ENCODE results near the gene FOXN3. TPM values are rescaled to one million over a fixed set of nuclear protein-coding genes. Genes with fewer than 3 reads are reported as not detected.

The FOXN3 gene
- polyA plus RNA-seq, 1 of the 3 experiments (the other 2 are of a cell fraction): 9.8 TPM

- Histone ChIP-seq H3K9me3 (no peaks in the 10 kb centered on the region), H3K27ac (ENCODE audit: low read depth in 2 of 2, low read length in 1 of 2) (no peak overlapping the region), H3K79me2 (ENCODE audit: insufficient read depth) (no peaks in the 10 kb centered on the region), H3K9ac (no peak overlapping the region), H2AFZ (ENCODE audit: low read depth) (no peak overlapping the region), H3K9me2 (no peaks in the 10 kb centered on the region), H3K4me3 (ENCODE audit: low read depth in 2 of 2, low read length in 1 of 2) (no peak overlapping the region), H3K36me3 (replicated peaks in 1 of 2; ENCODE audit: control insufficient read depth in 1 of 2, insufficient read depth in 2 of 2, low read length in 1 of 2) (peaks cover 0 to under 1% of the 10 kb centered on the region in 2 experiments), H3F3A (replicated peaks; ENCODE audit: insufficient read depth) (no peaks in the 10 kb centered on the region), H4K20me1 (ENCODE audit: insufficient read depth) (no peaks in the 10 kb centered on the region), H3K4me2 (no peak overlapping the region), H3K27me3 (ENCODE audit: insufficient read depth) (no peaks in the 10 kb centered on the region), H3K4me1 (ENCODE audit: control insufficient read depth in 1 of 2, insufficient read depth in 2 of 2, low read depth in 1 of 2, low read length in 1 of 2) (peaks cover 0 to 6% of the 10 kb centered on the region in 2 experiments; a peak in 2 of 4 replicates)
- no peak for DNase-seq
- ChIA-PET CTCF (interaction anchor here (1.4 kb wide), 1 partner anchor 9 kb away, joined by 3 read pairs; no protein-coding TSS in a partner anchor), POLR2A (no interaction called here)
- no peak for TF ChIP-seq TCF12 (IDR thresholded peaks at IDR 0.05)
- WGBS (ENCODE audit: low lambda C conversion rate): 82% methylated on average over 1 of the region's 1 CpG
These were observed 222.7 kb downstream of the FOXN3 start for GRCh38 chr14:89194376-89194775.

DNA sequence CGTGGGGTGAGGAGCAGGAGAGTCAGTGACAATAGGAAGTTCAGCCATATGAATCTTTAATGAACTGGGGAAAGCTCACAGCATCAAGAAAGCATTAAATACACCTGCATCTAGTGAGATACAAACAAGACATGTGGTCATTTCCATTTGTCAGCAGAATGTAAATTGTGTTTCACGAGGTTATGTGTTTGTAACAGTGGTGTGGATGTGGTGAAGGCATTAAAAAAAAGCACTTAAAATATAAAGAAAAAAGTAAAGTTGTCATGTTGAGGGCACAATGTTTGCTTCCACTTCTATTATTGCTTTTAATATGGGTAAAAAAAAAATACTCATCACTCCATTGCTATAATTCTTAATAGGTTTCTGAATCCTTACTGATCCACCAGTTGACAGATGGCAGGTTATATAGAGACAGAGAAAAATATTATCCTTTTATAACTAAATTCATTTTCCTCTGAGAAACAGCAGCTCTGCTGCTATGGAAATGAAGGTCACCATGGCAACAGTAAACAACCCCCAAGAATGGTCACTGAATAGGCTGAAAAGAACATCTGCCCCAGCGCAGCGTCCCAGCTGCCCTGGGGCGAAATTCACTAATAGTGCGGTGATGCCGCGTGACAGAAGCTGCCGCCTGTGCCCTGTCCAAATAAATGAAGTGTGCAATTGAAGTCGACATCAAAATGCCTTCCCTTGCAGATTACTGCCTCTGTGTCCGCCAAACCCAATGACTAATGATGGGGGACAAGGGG is 226.1 kb downstream of the FOXN3 start:
- CTCF ChIA-PET: interaction anchor here (1.0 to 1.1 kb wide), 2 partner anchors 12 to 22 kb away, joined by 3 to 4 read pairs; no protein-coding TSS in a partner anchor
- Histone ChIP-seq H3K27me3 (ENCODE audit: insufficient read depth) (no peaks in the 10 kb centered on the region), H3K9me2 (no peaks in the 10 kb centered on the region), H4K20me1 (ENCODE audit: insufficient read depth) (no peaks in the 10 kb centered on the region), H3K4me2 (no peak overlapping the region), H3K4me1 (ENCODE audit: control insufficient read depth in 1 of 2, insufficient read depth in 2 of 2, low read depth in 1 of 2, low read length in 1 of 2) (peaks cover 0 to 26% of the 10 kb centered on the region in 2 experiments; a peak in 2 of 4 replicates), H3K4me3 (ENCODE audit: low read depth in 2 of 2, low read length in 1 of 2) (no peak overlapping the region; a peak in 1 of 4 replicates), H3K27ac (ENCODE audit: low read depth in 2 of 2, low read length in 1 of 2) (peak overlapping the region in 1 of 2 experiments; percentile 90; a peak in 2 of 4 replicates), H3K79me2 (ENCODE audit: insufficient read depth) (no peaks in the 10 kb centered on the region), H3K9me3 (no peaks in the 10 kb centered on the region), H3F3A (replicated peaks; ENCODE audit: insufficient read depth) (no peaks in the 10 kb centered on the region), H3K9ac (no peak overlapping the region), H3K36me3 (replicated peaks in 1 of 2; ENCODE audit: control insufficient read depth in 1 of 2, insufficient read depth in 2 of 2, low read length in 1 of 2) (peaks cover 0 to 8% of the 10 kb centered on the region in 2 experiments), H2AFZ (ENCODE audit: low read depth) (no peak overlapping the region)
- POLR2A ChIA-PET: interaction anchor here (1.0 kb wide), 1 partner anchor 22 kb away, joined by 3 read pairs; no protein-coding TSS in a partner anchor
- 63% methylated on average over 11 of the region's 11 CpGs for WGBS (ENCODE audit: low lambda C conversion rate)
- peak; percentile 84 for DNase-seq
- TF ChIP-seq, protein P1, sequence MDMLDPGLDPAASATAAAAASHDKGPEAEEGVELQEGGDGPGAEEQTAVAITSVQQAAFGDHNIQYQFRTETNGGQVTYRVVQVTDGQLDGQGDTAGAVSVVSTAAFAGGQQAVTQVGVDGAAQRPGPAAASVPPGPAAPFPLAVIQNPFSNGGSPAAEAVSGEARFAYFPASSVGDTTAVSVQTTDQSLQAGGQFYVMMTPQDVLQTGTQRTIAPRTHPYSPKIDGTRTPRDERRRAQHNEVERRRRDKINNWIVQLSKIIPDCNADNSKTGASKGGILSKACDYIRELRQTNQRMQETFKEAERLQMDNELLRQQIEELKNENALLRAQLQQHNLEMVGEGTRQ (IDR thresholded peaks at IDR 0.05; ENCODE audit: borderline replicate concordance, low read depth, low read length): no peak
- TF ChIP-seq TEAD4 (IDR thresholded peaks at IDR 0.05; ENCODE audit: borderline replicate concordance, insufficient read depth) (no peak), ELF1 (IDR thresholded peaks at IDR 0.05) (no peak), GABPA (IDR thresholded peaks at IDR 0.05; ENCODE audit: low read depth) (no peak), SMC3 (IDR thresholded peaks at IDR 0.05; ENCODE audit: low read depth, low read length) (no peak; the same call in 1 of the 2 replicates), CHD2 (IDR thresholded peaks at IDR 0.05; ENCODE audit: low read length, partially characterized antibody) (peak; percentile 76), MXI1 (IDR thresholded peaks at IDR 0.05; ENCODE audit: low read depth, low read length) (peak; percentile 97), RAD21 (IDR thresholded peaks at IDR 0.05; ENCODE audit: low read length) (peak; percentile 48), ZBTB33 (IDR thresholded peaks at IDR 0.05; ENCODE audit: borderline replicate concordance, low read depth) (no peak), RCOR1 (IDR thresholded peaks at IDR 0.05; ENCODE audit: low read length) (peak; percentile 84), FOXJ3 (CRISPR knock-in tag; IDR thresholded peaks at IDR 0.05) (peak; percentile 90), NRF1 (IDR thresholded peaks at IDR 0.05; ENCODE audit: low read depth, low read length) (no peak), EP300 (IDR thresholded peaks at IDR 0.05; ENCODE audit: borderline replicate concordance in 1 of 2, low read depth in 1 of 2, low read length in 1 of 2) (peak in 1 of 2 experiments; percentile 94; a peak in 2 of 4 replicates), GATA2 (CRISPR knock-in tag; IDR thresholded peaks at IDR 0.05) (peak; percentile 69), MEF2A (IDR thresholded peaks at IDR 0.05; ENCODE audit: borderline replicate concordance, low read depth) (no peak), YY1 (IDR thresholded peaks at IDR 0.05; ENCODE audit: low read depth) (no peak), TCF12 (IDR thresholded peaks at IDR 0.05) (no peak), TAF1 (IDR thresholded peaks at IDR 0.05; ENCODE audit: borderline replicate concordance, low read depth, low read length) (no peak)
- TF ChIP-seq, protein P2, sequence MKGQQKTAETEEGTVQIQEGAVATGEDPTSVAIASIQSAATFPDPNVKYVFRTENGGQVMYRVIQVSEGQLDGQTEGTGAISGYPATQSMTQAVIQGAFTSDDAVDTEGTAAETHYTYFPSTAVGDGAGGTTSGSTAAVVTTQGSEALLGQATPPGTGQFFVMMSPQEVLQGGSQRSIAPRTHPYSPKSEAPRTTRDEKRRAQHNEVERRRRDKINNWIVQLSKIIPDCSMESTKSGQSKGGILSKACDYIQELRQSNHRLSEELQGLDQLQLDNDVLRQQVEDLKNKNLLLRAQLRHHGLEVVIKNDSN (IDR thresholded peaks at IDR 0.05; ENCODE audit: borderline replicate concordance, low read depth): no peak
- TF ChIP-seq, protein P3, sequence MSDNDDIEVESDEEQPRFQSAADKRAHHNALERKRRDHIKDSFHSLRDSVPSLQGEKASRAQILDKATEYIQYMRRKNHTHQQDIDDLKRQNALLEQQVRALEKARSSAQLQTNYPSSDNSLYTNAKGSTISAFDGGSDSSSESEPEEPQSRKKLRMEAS (IDR thresholded peaks at IDR 0.05; ENCODE audit: low read depth): no peak
- TF ChIP-seq, protein P4, sequence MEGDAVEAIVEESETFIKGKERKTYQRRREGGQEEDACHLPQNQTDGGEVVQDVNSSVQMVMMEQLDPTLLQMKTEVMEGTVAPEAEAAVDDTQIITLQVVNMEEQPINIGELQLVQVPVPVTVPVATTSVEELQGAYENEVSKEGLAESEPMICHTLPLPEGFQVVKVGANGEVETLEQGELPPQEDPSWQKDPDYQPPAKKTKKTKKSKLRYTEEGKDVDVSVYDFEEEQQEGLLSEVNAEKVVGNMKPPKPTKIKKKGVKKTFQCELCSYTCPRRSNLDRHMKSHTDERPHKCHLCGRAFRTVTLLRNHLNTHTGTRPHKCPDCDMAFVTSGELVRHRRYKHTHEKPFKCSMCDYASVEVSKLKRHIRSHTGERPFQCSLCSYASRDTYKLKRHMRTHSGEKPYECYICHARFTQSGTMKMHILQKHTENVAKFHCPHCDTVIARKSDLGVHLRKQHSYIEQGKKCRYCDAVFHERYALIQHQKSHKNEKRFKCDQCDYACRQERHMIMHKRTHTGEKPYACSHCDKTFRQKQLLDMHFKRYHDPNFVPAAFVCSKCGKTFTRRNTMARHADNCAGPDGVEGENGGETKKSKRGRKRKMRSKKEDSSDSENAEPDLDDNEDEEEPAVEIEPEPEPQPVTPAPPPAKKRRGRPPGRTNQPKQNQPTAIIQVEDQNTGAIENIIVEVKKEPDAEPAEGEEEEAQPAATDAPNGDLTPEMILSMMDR (IDR thresholded peaks at IDR 0.05): no peak

Measured in SK-N-SH (cell line).